ENCODE results near the gene NFYA.
A peak's percentile ranks its signal among the peaks of the same experiment; 100 is the strongest.
"Not testable (repeated sequence)": the region's sequence is repeated elsewhere in the genome, so short reads cannot be mapped to it uniquely, and the experiment has no call there.

Gene NFYA

DNA sequence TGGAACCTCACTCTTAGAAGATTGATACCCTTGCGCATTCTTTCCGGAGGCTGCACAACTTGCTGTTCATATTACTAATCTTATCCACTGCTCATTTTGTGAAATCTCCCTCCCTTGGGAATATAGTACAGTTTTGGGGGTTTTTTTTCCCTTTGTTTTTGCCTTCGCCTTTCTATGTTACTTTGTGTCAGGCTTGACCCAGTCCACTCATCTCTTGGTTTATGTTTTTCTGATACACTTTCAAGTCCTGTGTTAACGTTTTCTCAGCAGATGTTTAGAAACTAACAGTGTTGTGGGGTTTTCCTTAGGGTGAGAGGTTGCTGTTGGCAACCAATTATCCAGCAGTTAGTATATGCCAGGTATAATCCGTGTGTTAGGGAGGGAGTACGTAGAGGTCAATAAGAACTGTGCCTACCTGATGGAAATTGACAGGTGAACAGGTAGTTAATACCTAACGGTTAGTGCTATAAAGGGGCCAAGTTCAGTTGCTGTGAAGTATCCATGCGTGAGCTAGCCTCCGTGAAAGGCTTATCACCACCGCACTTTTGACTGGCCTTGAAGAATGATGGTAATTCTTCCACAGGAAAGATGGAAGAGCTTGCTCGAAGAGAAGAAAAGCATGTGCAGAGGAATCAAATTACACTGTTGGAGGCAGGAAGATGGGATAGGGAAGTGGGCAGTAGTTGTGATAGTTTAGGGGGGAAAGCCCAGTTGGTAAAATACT lies 1.4 kb downstream of the NFYA start:
- no peak for DNase-seq

DNA sequence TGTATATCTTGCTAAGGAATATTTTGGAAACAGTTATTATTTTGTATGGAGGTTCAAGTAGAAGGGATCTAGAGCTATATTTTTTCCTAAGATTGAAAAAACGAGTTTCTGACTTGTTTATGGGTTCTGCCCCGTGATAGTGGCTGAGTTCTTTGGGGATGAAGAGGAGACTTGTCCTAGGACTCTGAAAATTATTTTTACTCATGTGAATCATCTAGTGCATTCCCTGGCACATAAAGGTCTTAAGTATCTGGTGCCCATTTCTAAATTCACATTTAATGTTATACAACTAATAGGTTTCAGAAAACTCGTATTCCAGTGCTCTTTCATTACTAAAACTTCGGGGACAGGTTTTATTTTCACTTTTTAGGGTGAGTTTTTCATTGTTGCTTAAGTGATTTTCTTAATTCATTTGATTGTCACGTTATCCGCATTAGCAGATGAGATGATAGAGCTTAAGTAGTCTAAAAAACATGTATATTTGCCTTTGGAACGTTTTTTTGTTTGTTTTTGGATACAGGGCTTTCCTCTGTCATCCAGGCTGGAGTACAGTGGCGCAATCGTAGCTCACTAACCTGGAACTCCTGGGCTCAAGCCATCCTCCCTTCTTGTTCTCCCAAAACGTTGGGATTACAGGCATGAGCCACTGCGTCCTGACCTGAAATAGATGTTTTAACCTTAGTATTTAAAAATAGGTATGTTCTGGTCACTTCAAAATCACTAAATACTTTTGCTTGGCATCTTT lies 2.1 kb downstream of the NFYA start:
- DNase-seq = no peak

- no peak for DNase-seq
Measured at GRCh38 chr6:41075651-41076626, 3.2 kb downstream of the NFYA start.

DNA sequence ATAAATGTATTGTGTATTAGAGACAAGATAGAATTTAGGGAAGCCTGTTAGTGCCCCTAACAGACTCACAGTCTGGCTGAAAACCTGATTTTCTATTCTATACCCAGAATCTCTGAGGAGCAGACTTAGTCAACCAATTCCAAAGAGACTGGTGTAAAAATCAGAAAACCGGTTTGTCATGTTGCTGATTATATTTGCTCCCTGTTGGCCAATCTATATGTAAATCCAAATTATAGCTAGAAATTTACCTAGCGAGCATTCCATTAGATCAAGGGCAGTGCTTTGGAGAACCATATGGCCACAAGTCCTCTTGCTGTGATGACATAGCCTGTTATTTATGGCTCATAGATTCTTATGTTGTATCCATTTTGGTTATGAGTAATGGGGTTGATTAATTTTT lies 4.8 kb downstream of the NFYA start:
- no peak for DNase-seq

- no peak for DNase-seq
Measured at GRCh38 chr6:41078101-41078500, 5.3 kb downstream of the NFYA start.

DNA sequence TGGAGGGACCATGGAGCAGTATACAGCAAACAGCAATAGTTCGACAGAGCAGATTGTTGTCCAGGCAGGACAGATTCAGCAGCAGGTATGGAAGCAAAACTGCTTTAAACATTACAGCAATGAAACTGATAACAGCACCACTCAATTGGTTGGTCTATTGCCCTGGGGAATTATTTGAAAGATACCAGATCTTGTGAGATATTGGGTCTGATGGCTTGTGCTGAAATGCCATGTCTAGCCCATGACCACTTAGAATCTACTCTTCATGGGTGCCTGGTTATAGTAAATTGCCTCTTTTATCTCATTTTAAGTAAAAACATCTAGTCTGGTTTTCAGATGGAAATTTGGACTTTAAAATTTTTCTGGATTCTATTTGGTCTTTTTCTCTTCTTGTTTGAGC lies 6.3 kb downstream of the NFYA start:
- DNase-seq = no peak

DNA sequence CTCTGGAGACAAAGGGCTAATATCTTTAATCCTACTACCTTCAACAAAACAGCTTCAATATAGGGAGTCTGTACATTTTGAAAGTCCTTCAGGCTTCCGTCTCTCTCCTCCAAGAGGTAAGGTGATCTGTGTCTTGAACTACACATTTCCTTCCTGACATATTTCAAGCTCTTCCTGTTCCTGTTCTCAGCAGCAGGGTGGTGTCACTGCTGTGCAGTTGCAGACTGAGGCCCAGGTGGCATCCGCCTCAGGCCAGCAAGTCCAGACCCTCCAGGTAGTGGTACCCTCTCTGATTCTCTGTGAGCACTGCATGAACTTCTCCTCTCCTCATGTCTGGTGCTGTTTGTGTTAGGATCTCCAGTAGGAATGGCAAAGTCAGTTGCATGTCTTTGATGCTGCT lies 7.8 kb downstream of the NFYA start:
- DNase-seq = peak; percentile 31

DNA sequence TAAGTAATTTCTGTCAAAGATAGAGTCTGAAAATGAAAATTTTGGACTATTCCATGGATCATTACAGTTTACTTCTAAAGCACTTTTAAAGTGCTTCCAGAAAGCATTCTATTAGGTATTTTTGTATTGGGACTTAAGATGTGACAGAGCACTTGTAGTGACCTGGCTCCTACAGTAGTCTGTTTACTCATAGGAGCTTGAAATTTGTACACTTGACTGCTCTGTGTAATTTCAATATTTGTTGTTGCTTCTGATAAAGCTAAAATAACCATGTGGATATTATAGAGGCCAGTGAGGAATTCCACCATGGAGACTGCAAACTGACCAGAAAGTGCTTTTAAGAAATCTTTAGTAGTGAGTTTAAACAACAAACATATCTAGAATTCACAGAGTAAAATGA lies 10.3 kb downstream of the NFYA start:
- no peak for DNase-seq

DNA sequence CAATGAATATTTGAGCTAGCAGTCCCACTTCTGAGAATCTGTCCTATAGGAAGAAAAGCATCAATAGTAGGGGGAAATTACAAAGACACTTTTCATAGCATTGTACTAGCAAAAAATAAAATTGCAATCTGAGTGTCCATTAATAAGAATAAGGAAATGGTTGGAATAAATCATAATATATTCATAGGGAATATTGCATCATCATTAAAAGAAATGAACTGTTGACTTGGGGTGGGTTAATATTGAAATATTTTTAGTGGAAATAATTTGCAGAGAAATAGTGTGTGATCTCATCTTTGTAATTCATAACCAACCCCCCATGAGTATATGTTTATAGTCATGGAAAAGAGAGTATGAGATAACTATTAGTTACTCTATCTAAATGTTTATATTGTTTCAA lies 12.4 kb downstream of the NFYA start:
- no peak for DNase-seq

- no peak for DNase-seq
Measured at GRCh38 chr6:41088451-41088850, 15.7 kb downstream of the NFYA start.

- no peak for DNase-seq
Measured at GRCh38 chr6:41090841-41091761, 18.3 kb downstream of the NFYA start.

DNA sequence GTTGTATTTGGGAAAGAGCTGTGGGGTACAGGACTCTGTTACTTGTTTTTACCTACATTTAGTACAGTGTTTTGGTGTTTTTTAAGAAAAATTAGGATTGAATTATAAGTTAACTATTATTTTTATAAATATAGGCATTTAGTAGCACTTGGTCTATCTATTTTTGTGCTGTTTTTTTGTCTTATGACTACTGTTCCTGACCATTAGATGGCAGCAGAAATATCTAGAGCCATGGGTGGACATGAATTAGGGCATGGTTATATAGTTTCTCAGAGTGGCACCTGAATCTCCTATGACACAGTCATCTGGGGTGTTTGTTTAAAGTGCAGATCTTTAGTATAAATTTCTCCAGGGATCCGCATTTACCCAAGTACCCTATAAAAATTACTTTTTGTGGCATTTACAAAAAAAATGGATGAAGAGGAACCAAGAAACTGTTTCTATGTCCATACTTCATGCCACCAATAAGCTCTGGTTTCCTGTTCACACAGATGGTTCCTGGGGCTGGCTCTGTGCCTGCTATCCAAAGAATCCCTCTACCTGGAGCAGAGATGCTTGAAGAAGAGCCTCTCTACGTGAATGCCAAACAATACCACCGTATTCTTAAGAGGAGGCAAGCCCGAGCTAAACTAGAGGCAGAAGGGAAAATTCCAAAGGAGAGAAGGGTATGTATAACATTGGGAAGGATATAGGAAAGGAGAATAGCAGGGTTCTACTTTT lies 19.8 kb downstream of the NFYA start:
- DNase-seq = no peak

DNA sequence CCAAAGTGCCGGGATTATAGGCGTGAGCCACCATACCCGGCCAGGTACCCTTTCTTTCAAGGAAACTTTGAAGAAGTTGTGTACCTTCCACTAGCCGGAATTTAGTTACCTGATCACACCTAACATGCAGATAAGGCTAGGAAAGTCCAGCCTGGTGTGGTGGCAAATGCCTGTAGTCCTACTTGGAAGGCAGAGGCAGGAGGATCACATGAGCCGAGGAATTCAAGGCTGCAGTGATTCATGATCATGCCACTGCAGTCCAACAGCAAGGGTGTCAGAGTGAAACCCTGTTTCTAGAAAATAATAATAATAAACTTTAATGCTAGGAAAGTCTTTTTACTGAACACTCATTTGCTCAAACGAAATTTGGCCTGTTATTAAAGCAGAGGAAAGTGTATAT lies 21.0 kb downstream of the NFYA start:
- DNase-seq = no peak

GRCh38 chr6:41097467-41098090 lies 24.8 kb downstream of the NFYA start:
- no peak for DNase-seq

GRCh38 chr6:41098366-41098765 lies 25.6 kb downstream of the NFYA start:
- no peak for DNase-seq

- DNase-seq = no peak
Measured at GRCh38 chr6:41100871-41101287, 28.1 kb downstream of the NFYA start.

GRCh38 chr6:41103847-41104246 lies 31.1 kb downstream of the NFYA start:
- DNase-seq = no peak

DNA sequence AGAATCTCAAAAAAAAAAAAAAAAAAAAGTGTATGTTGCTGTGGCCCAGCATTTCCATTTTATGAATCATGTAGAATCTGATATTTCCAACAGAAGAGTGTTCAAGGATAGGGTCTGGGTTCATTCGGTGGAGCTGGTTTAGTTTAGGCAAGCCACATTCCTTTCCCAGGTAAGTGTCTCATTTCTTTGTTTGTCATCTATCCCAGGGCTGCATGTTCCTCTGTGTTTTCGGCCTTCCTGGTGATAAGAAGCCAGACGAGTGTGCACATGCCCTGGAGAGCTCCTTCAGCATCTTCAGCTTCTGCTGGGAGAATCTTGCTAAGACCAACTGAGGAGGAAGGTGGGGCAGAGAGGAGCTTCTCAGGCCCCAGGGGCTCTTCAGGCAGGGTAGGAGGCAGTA lies 38.2 kb downstream of the NFYA start:
- no peak for DNase-seq

GRCh38 chr6:41115027-41115426 lies 42.3 kb downstream of the NFYA start:
- not testable (repeated sequence) for DNase-seq

DNA sequence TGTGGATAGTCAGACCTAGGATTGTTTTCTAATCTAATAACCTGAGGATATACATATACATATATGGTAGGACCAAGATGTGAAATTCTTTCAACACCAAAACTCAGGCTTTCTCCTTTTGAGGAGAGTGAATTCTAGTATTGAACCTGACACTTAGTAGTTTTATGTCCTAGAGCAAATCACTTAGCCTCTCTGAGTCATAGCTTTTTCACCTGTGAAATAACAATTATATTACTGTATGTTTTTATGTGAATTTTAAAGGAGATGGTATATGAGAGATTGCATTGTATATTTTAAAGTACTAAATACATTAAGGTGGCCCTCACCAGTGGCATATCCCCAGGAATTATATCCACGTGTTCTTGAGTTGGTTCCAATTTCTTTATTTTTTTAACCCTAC lies 46.7 kb downstream of the NFYA start:
- no peak for DNase-seq

GRCh38 chr6:41120058-41120457 lies 47.3 kb downstream of the NFYA start:
- no peak for DNase-seq
